CD4-positive, alpha-beta T cell (primary cell): ENCODE data around the gene TADA1. TPM values are rescaled to one million over a fixed set of nuclear protein-coding genes. Genes with fewer than 3 reads are reported as not detected.
A peak's percentile ranks its signal among the peaks of the same experiment; 100 is the strongest.

Experiments used
- ATAC-seq: fragments of 200-7000 bp; cut with Tn5 transposase; one replicate; pipeline ENCODE4 v1.10.0; 2022; ENCODE audit warnings: mild to moderate bottlenecking; ENCODE audit not compliant: poor library complexity
- CTCF ChIA-PET: fragments of 350-600 bp; sonication (Branson Sonifier 250); formaldehyde crosslinking; loops from one replicate; lab custom pipeline; 2021; ENCODE audit warnings: antibody characterized with exemption, inconsistent platforms; lab: Charles Lee
- POLR2A ChIA-PET: fragments of 350-600 bp; sonication (Branson Sonifier 250); formaldehyde crosslinking; loops from one replicate; lab custom pipeline; 2021; ENCODE audit warnings: antibody characterized with exemption, inconsistent platforms; lab: Charles Lee
- DNase-seq, 14 experiments: peaks; one replicate each; pipeline ENCODE4 v3.0.0-alpha.2; 2013 to 2020; ENCODE audit warnings: mixed read lengths in 2 of 14
- H3K27ac ChIP-seq, 2 donors: one replicate each; pipeline versions ENCODE4 v1.5.1 to v1.7.0; 2013; ENCODE audit warnings: low read length in 2 of 2, low read depth in 1 of 2, mild to moderate bottlenecking in 1 of 2
- H3K27me3 ChIP-seq, 2 experiments: 1 replicate in 1 of 2; 2 replicates in 1 of 2; pipeline versions ENCODE4 v1.6.1 to v1.7.0; 2013; ENCODE audit warnings: low read length in 2 of 2, control low read depth in 1 of 2, mild to moderate bottlenecking in 1 of 2, moderate library complexity in 1 of 2; ENCODE audit not compliant: insufficient read depth in 2 of 2, control insufficient read depth in 1 of 2
- H3K36me3 ChIP-seq: one replicate; pipeline ENCODE4 v1.6.1; 2013; ENCODE audit warnings: low read length, control low read depth; ENCODE audit not compliant: insufficient read depth
- H3K4me1 ChIP-seq: one replicate; pipeline ENCODE4 v1.6.1; 2013; ENCODE audit warnings: low read length, control low read depth; ENCODE audit not compliant: insufficient read depth
- H3K4me3 ChIP-seq: one replicate; pipeline ENCODE4 v1.5.1; 2013; ENCODE audit warnings: mild to moderate bottlenecking, low read length, moderate library complexity
- H3K9me3 ChIP-seq, 2 experiments: 1 replicate in 1 of 2; 2 replicates in 1 of 2; pipeline versions ENCODE4 v1.6.1 to v1.7.0; 2013; ENCODE audit warnings: low read length in 2 of 2, mild to moderate bottlenecking in 2 of 2, control low read depth in 1 of 2, moderate library complexity in 1 of 2; ENCODE audit not compliant: control insufficient read depth in 1 of 2, insufficient read depth in 1 of 2
- H3K27ac Mint-ChIP-seq: one replicate; pipeline ENCODE4 v1.8.0; 2020; ENCODE audit warnings: mixed read lengths
- H3K27me3 Mint-ChIP-seq: one replicate; pipeline ENCODE4 v1.8.0; 2021; ENCODE audit warnings: mixed read lengths
- H3K36me3 Mint-ChIP-seq: one replicate; pipeline ENCODE4 v1.8.0; 2021; ENCODE audit warnings: low read depth, mixed read lengths
- H3K4me1 Mint-ChIP-seq: one replicate; pipeline ENCODE4 v1.8.0; 2021; ENCODE audit warnings: low read depth, mixed read lengths
- H3K4me3 Mint-ChIP-seq: one replicate; pipeline ENCODE4 v1.8.0; 2020; ENCODE audit warnings: mild to moderate bottlenecking, mixed read lengths
- H3K9me3 Mint-ChIP-seq: one replicate; pipeline ENCODE4 v1.8.0; 2020; ENCODE audit warnings: mixed read lengths
- CTCF ChIP-seq: fragments of 200-600 bp; IDR thresholded peaks from one replicate; pipeline ENCODE4 v1.8.0; 2022; ENCODE audit warnings: antibody characterized with exemption, mild to moderate bottlenecking
- intact Hi-C, 2 experiments: fragments of 100-400 bp; cut with DNase I in 1 of 2; cut with micrococcal nuclease in 1 of 2; formaldehyde crosslinking; loops; one replicate each; pipeline versions ENCODE4 v1.15.1 to v1.9.0; 2023 to 2025; cut with DNase I, micrococcal nuclease
- total RNA-seq, 174 experiments: library from RNA in 2 of 174; stranded (reverse) in 2 of 174; gene quantifications; one replicate each; pipeline ENCODE4 v1.2.3 and lab custom pipeline; 2021 to 2026

The TADA1 gene
- total RNA-seq, 2 experiments from 2014 or later: 15.8 to 16.4 TPM

GRCh38 chr1:166870584-166870983 is 5.5 kb downstream of the TADA1 start:
- ATAC-seq (no peak), DNase-seq (no peak)
- H3K36me3 Mint-ChIP-seq: peaks cover 41% of the 10 kb centered on the region
- ChIA-PET CTCF (no interaction called here), POLR2A (interaction anchor here (1.7 kb wide), 1 partner anchor 32 kb away, joined by 7 read pairs; the partner anchor contains the start of gene POGK)
- Histone ChIP-seq H3K36me3 (peaks cover 21% of the 10 kb centered on the region), H3K27ac (no peak overlapping the region), H3K27me3 (no peaks in the 10 kb centered on the region), H3K9me3 (no peaks in the 10 kb centered on the region), H3K4me1 (peaks cover 26% of the 10 kb centered on the region), H3K4me3 (no peak overlapping the region)
- intact Hi-C loops: no loop called here
- no peaks in the 10 kb centered on the region for H3K27me3 Mint-ChIP-seq
- H3K4me3 Mint-ChIP-seq: no peak overlapping the region
- no peak for TF ChIP-seq CTCF
- H3K9me3 Mint-ChIP-seq: no peaks in the 10 kb centered on the region
- H3K4me1 Mint-ChIP-seq: peaks cover 68% of the 10 kb centered on the region
- H3K27ac Mint-ChIP-seq: peak overlapping the region; percentile 39

GRCh38 chr1:166869318-166870099 is 6.6 kb downstream of the TADA1 start:
- Histone ChIP-seq H3K4me3 (no peak overlapping the region), H3K27me3 (no peaks in the 10 kb centered on the region), H3K27ac (no peak overlapping the region), H3K36me3 (peaks cover 24% of the 10 kb centered on the region), H3K4me1 (peaks cover 18% of the 10 kb centered on the region), H3K9me3 (no peaks in the 10 kb centered on the region)
- Mint-ChIP-seq H3K4me3 (no peak overlapping the region), H3K27me3 (no peaks in the 10 kb centered on the region), H3K4me1 (peaks cover 57% of the 10 kb centered on the region), H3K9me3 (no peaks in the 10 kb centered on the region), H3K36me3 (peaks cover 49% of the 10 kb centered on the region), H3K27ac (no peak overlapping the region)
- no peak for TF ChIP-seq CTCF
- ATAC-seq (no peak), DNase-seq (no peak)
- CTCF ChIA-PET: interaction anchor here (0.7 to 0.9 kb wide), 2 partner anchors 41 to 494 kb away, joined by 3 read pairs; no protein-coding TSS in a partner anchor
- intact Hi-C loops: no loop called here
- POLR2A ChIA-PET: interaction anchor here (0.7 kb wide), 1 partner anchor 12 kb away, joined by 3 read pairs; no protein-coding TSS in a partner anchor

GRCh38 chr1:166868639-166869038 is 7.4 kb downstream of the TADA1 start:
- H3K4me1 Mint-ChIP-seq: peaks cover 58% of the 10 kb centered on the region
- no peaks in the 10 kb centered on the region for H3K9me3 Mint-ChIP-seq
- no peak overlapping the region for H3K27ac Mint-ChIP-seq
- H3K27me3 ChIP-seq: no peaks in the 10 kb centered on the region
- intact Hi-C loops: no loop called here
- no peak for DNase-seq
- TF ChIP-seq CTCF: no peak
- H3K36me3 ChIP-seq: peaks cover 28% of the 10 kb centered on the region
- no peaks in the 10 kb centered on the region for H3K27me3 Mint-ChIP-seq
- no peak overlapping the region for H3K4me3 ChIP-seq
- ChIA-PET POLR2A (interaction anchor here (1.3 kb wide), 1 partner anchor 8 kb away, joined by 3 read pairs; the partner anchor contains the start of gene TADA1), CTCF (interaction anchor here (0.9 kb wide), 1 partner anchor 42 kb away, joined by 3 read pairs; no protein-coding TSS in a partner anchor)
- H3K4me3 Mint-ChIP-seq: no peak overlapping the region
- no peak overlapping the region for H3K27ac ChIP-seq
- peaks cover 58% of the 10 kb centered on the region for H3K36me3 Mint-ChIP-seq
- ATAC-seq: no peak
- H3K9me3 ChIP-seq: no peaks in the 10 kb centered on the region
- H3K4me1 ChIP-seq: peaks cover 9% of the 10 kb centered on the region
